HG02885 (cell line): Measurements from ENCODE around the gene PLAU.
"Not testable (repeated sequence)": the region's sequence is repeated elsewhere in the genome, so short reads cannot be mapped to it uniquely, and the experiment has no call there.

Experiments used
- ATAC-seq: cut with Tn5 transposase; IDR thresholded peaks from one replicate; pipeline ENCODE4 v1.9.1; 2021; ENCODE audit warnings: mild to moderate bottlenecking; ENCODE audit not compliant: unreplicated experiment, poor library complexity

The PLAU gene

DNA sequence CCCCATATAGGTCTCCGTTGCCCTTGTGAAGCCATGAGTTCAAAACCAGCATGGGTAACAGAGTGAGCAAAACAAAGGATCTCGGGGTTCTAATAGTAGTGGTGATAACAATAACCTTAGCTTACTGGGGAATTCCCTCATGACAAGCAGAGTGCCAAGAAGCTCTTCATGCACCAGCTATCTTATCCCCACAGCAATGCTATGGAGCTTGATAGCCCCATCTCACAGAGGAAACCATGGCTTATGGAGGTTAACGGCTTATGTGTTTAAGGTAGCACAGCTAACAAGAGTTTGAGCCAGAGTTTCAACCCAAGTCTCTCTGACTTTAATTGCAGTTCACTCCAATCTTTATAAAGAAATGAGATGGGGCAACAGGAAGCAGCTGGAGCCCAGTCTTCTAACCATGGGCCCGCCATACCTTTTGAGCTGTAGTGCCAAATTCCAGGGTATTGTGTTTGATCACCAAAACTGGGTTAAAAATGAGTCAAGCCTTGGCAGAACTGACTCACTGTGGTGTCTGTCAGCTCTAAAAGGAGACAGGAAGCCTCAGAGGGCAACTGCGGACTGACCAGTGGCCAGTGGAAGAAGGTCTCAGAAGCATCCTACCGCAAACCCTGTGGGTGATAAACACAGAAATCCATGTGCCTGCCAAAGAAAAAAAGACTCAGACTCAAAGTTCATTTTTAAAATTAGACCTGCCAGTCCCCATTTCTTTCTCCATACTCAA lies 16.5 kb upstream of the PLAU start:
- ATAC-seq = no peak

DNA sequence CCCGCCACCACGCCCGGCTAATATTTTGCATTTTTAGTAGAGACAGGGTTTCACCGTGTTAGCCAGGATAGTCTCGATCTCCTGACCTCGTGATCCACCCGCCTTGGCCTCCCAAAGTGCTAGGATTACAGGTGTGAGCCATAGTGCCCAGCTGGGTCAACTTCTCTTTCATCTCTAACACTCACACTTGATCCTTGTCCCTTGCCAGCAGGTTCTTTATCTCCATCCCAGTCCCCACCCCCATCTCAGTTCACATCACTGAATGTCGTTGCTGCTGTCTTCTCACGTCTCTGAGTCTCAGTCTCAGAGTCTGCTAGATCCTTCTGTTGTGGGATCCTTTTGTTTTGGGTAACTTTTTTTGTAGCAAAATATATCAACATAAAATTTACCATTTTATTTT lies 15.6 kb upstream of the PLAU start:
- not testable (repeated sequence) for ATAC-seq

DNA sequence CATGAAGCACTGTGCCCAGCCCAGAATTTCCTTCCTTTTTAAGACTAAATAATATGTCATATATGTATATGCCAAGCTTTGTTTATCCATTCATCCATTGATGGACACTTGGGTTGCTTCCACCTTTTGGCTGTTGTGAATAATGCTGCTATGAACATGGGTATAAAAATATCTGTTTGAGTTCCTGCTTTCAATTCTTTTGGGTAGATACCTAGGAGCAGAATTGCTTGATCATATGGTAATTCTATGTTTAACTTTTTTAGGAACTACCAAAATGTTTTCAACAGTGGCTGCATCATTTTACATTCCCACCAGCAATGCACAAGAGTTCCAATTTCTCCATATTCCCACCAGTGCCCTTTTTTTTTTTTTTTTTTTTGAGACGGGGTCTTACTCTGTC lies 13.2 kb upstream of the PLAU start:
- ATAC-seq = no peak

DNA sequence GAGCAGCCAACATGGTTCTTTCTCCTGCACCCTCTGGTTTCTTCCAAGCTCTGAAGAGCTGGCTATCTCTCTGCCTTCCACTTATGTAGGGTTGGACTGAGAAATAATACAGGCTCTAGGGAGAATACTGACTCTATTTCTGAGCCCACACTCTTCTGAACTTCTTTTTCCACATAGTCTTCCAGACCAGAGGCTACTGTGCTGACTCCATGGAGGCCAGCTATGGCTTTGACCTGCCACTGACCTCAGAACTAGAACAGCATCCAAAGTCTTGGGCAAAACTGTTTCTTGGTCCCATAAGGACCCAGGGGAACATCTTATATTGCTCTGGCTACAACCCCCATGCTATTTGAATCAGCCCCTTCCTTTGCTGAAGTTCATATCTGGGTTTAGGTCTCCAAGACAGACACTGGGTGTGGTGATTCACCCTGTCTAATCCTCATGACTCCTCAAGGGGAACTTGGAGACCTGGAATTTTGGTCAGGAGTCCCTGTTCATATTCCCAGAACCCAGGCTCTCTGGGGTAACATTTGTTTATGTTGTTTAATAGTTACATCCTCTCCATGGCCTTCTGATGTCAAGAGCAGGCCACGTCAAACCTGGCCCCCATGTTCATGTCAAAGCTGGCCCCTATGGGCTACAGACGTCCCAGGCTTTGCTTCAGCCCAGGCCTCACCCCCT lies 12.1 kb upstream of the PLAU start:
- ATAC-seq = no peak

DNA sequence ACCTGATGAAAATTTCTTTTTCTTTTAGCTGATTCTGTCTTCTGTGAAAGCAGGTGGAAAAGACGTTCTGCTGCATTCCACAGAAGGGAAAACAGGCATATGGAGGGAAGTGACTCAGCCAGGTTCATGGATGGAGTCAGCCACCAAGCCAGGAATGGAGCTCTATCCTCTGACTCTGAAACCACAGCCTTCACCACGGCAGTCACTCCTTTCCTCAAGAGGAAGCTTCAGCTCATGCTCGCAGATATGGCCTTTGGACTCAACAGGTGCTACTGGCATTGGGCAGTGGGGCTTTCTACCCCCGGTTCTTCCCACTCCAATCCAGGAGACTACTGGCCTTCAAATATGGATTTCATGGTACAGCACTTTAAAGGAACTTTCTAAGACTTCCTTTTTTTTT lies 11.5 kb upstream of the PLAU start:
- ATAC-seq = no peak

DNA sequence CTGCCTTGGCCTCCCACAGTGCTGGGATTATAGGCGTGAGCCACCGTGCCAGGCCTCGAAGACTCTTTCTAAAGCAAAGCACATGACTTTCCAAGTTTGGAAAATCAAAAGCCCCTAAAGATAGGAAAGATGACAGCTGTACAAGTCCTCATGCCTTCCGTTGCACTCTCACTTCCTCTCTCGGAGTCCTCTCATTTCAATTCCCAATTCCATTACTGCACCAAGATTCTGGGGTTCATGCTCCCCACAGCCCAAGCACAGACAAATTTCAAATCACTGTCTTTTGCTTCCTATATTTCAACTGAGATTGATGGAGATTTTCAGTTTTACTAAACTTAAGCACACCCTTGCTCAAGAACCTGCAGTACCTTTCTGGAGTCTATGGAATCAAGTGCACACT lies 10.9 kb upstream of the PLAU start:
- no peak for ATAC-seq

DNA sequence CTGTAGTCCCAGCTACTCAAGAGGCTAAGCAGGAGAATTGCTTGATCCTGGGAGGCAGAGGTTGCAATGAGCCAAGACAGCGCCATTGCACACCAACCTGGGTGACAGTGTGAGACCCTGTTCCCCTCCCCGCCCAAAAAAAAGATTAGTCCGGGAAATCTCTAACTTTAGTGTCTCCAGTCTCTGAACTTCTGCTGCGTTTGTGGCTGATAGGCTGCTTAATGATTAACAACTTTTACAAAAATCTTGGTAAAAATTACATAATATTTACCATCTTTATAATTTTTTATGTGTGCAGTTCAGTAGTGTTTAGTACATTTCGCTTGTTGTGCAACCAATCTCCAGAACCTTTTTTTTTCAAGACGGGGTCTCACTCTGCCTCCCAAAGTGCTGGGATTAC lies 9.7 kb upstream of the PLAU start:
- ATAC-seq = no peak

DNA sequence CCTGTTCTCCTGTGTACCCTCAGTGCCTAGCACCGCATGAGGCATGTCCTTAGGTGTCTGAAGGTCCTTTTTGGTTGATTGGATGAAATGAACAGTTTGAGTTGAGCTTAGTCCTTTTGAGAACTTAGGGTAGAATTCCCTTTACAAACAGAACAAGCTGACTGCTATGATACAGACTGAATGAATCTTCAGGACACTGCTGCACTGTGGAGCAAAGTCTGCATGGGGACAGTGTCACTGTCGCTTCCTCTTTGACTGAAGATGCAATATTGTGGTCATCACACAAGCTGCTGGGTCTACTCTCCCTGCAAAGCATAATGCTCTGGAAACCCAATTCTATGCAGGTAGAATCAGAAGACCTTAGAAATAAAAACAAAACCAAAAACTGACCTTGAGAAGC lies 8.6 kb upstream of the PLAU start:
- no peak for ATAC-seq

DNA sequence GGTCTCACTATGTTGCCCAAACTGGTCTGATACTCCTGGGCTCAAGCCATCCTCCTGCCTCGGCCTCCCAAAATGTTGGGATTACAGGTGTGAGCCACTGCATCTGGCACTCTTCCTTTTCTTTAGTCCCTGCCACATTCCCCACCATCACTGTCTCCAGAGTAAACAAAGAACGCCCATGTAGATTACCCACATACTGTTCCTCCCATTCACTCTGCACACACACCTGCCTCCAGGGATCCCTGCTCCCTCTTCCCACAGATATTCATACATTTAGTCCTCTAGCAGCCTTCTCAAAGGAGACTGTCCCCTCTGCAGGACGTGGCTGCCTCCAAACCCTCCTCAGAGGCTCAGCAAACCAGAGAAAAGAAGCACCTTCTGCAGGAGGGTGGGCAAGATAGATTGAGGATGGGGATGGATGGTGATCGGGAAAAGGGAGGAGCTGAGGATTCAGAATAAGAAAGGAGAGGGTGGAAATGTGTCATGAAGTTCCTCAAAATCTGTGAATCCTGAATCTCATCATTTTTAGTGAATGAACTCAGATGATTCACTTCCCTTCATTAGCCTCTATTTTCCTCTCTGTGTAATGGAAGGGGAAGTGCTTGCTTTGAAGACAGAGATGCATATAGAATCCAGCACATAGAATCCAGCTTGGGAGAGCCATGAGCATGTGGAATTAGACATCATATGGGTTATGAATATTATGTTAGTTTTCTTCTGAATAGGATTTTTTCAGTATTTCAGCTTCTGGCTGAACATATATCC lies 5.5 kb upstream of the PLAU start:
- ATAC-seq = no peak

DNA sequence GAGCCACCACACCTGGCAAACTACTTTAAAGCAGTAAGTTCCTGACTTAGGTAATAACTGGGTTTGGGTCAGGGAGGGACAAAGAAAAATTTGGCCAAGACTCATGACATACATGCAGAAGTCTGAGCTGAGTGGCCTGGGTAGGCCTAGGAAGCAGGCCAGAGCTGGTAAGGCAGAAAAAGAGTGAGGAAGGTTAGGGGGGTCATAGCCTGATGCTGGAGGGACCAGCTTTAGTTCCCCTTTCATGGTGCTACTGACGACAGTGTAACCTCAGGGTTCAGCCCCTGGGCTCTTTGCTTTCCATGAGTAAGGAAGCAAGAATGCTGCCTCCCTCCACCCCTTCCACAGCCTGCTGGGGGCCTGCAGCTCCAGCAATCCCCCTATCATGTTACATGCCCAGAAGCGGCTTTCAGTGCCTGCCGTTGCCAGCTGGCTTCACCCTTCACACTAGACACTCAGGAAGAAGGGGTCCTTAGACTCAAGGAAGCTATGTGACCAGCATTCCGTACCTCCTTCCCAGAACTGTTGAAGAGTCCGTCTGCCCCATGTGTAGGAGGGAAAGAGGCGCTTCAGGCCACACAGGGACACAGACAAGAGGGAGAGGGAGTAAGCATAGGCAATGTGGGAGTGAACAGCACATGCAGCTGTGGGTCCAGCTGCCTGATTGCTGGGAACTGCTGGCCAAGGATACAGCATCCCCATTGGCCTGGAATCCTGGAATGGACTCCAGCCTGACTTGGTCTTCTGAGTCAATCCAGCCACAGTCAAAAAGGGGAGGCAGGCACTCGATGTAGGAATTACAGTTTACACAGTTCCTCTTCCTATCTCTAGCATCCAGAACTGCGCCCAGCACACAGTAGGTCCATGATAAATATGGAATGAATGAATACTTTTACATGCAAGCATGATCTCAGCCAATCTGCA lies 4.1 kb upstream of the PLAU start:
- ATAC-seq = no peak

DNA sequence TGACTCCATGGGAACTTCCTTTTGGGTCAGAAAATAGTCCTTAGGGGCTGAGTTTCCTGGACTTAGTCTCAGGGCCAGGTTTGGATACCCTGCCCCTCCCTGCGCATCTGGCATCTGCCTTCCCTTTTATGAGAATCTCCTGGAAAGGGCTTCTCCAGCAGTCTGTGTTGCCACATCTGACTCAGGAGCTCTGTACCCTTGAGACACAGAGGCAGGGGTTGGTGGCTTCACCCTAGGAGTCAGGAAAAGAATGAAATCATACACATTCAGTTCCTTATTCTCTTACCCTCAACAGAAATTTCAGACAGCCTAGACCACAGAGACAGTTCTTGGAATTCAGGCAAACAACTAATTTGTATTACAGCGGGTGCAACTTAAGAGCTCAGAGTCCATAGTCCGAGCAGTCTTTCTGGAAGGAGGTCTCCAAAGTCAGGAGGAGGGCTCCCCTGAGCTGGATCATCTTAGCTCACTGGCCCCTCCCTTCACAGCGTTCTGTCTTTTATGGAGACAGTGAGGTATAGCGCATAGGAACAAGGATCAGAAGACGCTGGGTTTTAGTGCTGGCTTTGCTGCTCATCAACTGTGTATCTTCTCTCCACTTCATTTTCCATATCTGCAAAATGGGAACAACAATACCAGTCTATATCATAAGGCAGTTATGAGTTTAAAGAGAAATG lies 3.0 kb upstream of the PLAU start:
- no peak for ATAC-seq

DNA sequence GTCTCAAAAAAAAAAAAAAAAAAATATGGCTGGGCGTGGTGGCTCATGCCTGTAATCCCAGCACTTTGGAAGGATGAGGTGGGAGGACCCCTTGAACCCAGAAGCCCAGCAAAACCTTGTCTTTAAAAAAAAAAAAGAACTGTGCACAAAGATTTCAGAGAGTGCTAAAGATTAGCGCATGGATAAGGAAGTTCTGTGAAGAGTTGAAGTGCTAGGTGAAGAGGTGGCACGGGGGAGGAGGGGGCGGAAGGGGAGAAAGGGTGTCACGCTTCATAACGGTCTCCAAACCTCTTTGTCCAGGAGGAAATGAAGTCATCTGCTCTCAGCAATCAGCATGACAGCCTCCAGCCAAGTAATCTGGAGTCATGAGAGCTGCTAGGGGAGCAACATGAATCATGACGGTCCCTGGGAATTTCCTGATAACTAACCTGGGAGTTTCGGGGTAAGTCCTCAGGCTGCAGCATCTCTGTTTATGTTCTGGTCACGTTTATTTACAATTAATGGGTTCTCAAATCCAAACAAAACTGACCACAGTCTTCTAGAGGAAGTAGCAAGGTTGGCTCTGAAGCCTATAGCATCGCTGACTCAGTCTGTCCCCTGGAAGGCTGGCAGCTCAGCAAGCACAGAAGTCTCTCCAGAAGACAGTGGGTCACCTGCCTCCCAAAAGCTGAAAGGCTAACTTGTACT lies 1.9 kb upstream of the PLAU start:
- ATAC-seq = peak; percentile 50

DNA sequence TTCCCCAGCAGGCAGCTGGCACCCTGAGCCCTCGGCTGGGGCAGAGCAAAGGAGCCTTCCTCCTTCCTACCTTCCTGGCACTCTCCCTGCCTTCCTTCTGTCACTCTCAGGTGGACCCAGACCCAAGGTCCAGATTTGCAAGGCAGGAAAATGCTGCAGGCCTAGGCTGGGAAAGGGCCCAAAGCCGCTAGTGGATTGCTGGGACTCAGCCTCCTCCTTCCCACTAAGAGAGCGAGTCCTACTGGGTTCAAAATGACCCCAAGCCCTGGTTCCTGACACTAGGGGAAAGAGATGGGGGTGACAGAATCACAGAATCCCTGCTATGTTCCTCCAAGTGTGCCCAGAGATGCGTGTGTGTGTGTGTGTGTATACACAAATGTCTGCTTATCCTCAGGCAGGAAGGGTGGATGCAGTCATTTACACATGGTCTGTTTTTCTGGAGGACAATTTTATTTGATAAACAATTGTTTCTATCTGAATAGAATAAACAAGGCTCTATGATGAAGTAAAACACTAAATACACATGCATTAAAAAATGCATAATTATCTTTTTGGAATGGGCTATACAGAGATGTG lies 1.3 kb upstream of the PLAU start:
- no peak for ATAC-seq

DNA sequence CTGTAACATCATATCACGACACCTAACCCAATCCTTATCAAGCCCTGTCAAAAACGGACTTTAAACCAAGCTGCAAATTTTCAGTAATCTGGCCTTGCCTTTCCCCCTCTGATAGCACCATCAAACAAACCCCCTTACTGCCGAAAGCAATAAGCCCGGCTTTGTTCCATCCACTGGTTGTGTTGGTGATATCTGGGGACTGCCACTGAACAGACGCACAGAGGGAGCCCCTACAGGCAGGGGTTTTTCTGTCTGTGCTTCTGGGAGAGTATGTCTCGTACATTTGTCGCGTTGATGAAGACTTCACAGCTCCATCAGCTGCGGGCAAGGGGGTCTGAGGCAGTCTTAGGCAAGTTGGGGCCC lies 550 bp upstream of the PLAU start:
- no peak for ATAC-seq

DNA sequence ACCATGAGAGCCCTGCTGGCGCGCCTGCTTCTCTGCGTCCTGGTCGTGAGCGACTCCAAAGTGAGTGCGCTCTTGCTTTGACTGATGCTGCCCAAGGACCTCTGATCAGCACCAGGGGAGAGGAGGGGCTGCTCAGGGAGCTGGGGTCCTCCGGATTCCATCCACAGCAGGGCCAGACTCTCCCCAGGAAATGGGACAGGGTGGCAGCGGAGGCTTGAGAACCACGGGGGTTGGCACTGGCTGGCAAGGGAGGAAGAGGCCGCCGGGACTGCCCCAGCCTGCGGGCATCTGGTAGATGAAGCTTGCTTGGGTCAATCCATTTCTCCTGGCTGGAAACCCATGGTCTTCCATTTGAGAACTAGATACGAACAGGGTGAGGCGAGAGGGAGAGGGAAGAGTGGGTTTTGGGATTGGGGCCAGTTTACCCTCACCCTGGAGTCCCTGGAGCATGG lies 647 bp downstream of the PLAU start:
- no peak for ATAC-seq

DNA sequence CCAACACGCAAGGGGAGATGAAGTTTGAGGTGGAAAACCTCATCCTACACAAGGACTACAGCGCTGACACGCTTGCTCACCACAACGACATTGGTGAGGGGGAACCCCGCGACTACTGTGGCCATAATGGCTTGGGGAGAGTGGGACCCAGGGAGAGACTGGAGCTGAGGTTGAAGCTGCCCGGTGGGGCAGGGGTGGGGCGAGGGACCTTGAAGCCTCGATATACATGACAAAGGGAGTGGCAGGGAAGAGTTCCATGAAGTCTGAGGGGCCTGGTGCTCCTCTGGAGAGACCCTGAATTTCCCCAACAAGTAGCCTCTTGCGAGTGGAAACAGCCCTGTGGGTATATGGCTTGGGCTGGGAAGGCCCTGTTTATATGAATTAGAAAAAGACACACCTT lies 3.1 kb downstream of the PLAU start:
- ATAC-seq = no peak

DNA sequence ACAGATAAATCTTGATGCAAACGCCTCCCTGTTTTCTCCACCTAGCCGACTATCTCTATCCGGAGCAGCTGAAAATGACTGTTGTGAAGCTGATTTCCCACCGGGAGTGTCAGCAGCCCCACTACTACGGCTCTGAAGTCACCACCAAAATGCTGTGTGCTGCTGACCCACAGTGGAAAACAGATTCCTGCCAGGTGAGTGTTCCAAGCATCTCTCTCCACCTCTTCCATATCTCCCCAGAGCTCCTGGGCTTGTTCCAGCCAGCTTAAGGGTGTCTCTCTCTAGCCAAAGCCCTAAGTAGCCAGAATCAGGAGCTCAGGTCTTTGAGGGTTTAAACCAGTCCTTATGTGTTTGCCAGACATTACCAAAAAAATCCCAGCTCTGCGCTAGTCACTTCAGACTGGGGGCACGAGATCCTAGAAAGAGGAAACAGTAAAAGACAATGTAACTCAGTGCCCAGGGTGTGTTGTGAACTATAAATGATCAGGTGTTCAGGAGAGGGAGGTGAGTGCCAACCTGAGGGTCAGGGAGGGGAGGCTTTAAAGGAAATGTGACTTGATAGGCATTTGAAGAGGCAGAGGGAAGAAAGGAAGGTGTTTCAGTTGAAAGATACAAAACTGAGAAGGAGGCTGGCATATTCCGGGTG lies 4.4 kb downstream of the PLAU start:
- ATAC-seq = no peak

DNA sequence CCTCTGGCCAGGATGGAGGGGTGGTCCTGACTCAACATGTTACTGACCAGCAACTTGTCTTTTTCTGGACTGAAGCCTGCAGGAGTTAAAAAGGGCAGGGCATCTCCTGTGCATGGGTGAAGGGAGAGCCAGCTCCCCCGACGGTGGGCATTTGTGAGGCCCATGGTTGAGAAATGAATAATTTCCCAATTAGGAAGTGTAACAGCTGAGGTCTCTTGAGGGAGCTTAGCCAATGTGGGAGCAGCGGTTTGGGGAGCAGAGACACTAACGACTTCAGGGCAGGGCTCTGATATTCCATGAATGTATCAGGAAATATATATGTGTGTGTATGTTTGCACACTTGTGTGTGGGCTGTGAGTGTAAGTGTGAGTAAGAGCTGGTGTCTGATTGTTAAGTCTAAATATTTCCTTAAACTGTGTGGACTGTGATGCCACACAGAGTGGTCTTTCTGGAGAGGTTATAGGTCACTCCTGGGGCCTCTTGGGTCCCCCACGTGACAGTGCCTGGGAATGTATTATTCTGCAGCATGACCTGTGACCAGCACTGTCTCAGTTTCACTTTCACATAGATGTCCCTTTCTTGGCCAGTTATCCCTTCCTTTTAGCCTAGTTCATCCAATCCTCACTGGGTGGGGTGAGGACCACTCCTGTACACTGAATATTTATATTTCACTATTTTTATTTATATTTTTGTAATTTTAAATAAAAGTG lies 6.0 kb downstream of the PLAU start:
- ATAC-seq = no peak
